NB4 (cell line): ENCODE measurements around the gene PBRM1.

ENCODE experiments used
- DNase-seq: peaks from one replicate; pipeline ENCODE4 v3.0.0; 2010; ENCODE audit warnings: low read depth
- H3K4me3 ChIP-seq: one replicate; pipeline ENCODE4 v1.5.1; 2011; ENCODE audit warnings: mild to moderate bottlenecking, low read depth, low read length, moderate library complexity
- MAX ChIP-seq: IDR thresholded peaks from 2 replicates; pipeline ENCODE4 v1.6.1; 2011; ENCODE audit warnings: low read depth, low read length
- MYC ChIP-seq: IDR thresholded peaks from 2 replicates; pipeline ENCODE4 v1.6.1; 2011; ENCODE audit warnings: low read depth, low read length
- POLR2A ChIP-seq: IDR thresholded peaks from 2 replicates; pipeline ENCODE4 v1.6.1; 2011; ENCODE audit warnings: mild to moderate bottlenecking; ENCODE audit not compliant: insufficient read length; ENCODE audit errors: extremely low read depth
- TF ChIP-seq, protein P1 (sequence below): IDR thresholded peaks from one replicate; pipeline ENCODE4 v1.5.1; 2012; ENCODE audit warnings: low read depth, low read length

The PBRM1 gene

DNA sequence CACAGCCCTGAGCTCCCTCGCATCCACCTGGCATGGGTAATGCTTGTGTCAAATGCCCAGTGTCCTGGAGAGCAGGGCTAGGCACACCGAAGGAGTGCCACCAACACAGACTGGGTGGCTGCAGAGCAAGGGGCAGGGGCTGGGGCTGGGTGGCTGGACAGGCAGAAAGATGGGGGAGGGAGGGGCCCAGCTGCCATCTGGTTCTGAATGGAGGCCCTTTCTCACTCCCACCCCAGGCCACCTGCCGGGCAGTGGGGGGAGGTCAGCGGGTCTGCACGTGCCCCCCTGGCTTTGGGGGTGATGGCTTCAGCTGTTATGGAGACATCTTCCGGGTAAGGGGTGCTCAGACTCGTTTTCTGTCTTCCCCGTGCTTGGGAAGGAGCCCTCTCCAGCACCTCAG, 173.6 kb downstream of the PBRM1 start:
- DNase-seq = no peak
- no peak overlapping the region for H3K4me3 ChIP-seq
- TF ChIP-seq, protein P1, sequence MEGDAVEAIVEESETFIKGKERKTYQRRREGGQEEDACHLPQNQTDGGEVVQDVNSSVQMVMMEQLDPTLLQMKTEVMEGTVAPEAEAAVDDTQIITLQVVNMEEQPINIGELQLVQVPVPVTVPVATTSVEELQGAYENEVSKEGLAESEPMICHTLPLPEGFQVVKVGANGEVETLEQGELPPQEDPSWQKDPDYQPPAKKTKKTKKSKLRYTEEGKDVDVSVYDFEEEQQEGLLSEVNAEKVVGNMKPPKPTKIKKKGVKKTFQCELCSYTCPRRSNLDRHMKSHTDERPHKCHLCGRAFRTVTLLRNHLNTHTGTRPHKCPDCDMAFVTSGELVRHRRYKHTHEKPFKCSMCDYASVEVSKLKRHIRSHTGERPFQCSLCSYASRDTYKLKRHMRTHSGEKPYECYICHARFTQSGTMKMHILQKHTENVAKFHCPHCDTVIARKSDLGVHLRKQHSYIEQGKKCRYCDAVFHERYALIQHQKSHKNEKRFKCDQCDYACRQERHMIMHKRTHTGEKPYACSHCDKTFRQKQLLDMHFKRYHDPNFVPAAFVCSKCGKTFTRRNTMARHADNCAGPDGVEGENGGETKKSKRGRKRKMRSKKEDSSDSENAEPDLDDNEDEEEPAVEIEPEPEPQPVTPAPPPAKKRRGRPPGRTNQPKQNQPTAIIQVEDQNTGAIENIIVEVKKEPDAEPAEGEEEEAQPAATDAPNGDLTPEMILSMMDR = no peak
- TF ChIP-seq POLR2A = no peak
- no peak for TF ChIP-seq MAX
- TF ChIP-seq MYC = no peak

DNA sequence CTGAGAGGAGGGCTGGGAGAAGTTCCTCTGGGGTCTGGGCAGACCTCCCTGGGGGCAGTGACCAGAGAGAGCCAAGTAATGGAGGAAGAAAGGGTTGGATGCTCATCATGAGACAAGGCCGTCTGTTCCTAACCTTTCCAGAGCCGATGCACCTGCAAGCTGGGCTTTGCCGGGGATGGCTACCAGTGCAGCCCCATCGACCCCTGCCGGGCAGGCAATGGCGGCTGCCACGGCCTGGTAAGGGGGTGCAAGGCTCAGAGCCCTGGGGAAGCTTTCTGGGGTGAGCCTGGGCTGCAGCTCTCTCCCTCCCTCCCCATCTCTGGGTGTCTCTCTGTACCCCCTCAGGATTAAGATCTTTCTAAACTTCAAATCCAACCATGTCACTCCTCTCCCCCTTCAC, 174.2 kb downstream of the PBRM1 start:
- no peak for DNase-seq
- H3K4me3 ChIP-seq = no peak overlapping the region
- TF ChIP-seq MAX (no peak), POLR2A (no peak), MYC (no peak)
- TF ChIP-seq, protein P1 = no peak

- TF ChIP-seq MAX = no peak
- TF ChIP-seq POLR2A = no peak
- TF ChIP-seq, protein P1 = no peak
- TF ChIP-seq MYC = no peak
- no peak overlapping the region for H3K4me3 ChIP-seq
- no peak for DNase-seq
These were observed 175.9 kb downstream of the PBRM1 start for GRCh38 chr3:52509753-52510328.

DNA sequence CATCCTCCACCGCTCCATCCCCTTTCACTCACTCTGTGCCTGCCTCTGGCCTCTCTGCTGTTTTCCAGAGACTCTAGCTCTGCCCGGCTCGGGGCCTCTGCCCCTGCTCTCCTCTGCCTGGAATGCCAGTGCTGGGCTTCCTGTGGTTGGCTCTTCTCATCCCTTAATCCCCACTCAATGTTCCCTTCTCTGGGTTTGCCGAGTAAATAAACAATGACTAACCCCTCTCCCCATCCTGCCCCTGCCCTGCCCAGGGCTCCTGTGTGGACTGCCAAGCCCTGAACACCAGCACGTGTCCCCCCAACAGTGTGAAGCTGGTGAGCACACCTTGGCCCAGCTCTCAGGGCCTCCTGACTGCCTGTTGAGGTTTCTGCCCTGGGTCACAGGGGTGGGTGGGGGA, 178.4 kb downstream of the PBRM1 start:
- DNase-seq = no peak
- TF ChIP-seq POLR2A (no peak), MYC (no peak), MAX (no peak)
- TF ChIP-seq, protein P1 = no peak

GRCh38 chr3:52506266-52506966, 179.3 kb downstream of the PBRM1 start:
- DNase-seq = no peak
- TF ChIP-seq, protein P1 = no peak
- TF ChIP-seq POLR2A (no peak), MAX (no peak)
- H3K4me3 ChIP-seq = no peak overlapping the region

More for the DNA sequence above, 178.4 kb downstream of the PBRM1 start:
- no peak overlapping the region for H3K4me3 ChIP-seq
